ENCODE measurements around the gene HMOX2.

HMOX2 gene

GRCh38 chr16:4552541-4552940 is 76.3 kb downstream of the HMOX2 start:
- Histone ChIP-seq H3K9me3 (ENCODE audit: control insufficient read depth, insufficient read depth, low read length) (no peaks in the 10 kb centered on the region), H3K4me2 (ENCODE audit: low read length) (no peak overlapping the region), H3K27me3 (ENCODE audit: control insufficient read depth, low read length) (no peaks in the 10 kb centered on the region; the same call in 1 of the 2 replicates), H4K20me1 (ENCODE audit: control insufficient read depth, insufficient read depth, low read depth, low read length) (no peaks in the 10 kb centered on the region), H3K79me2 (ENCODE audit: control insufficient read depth, low read length) (no peaks in the 10 kb centered on the region), H3F3A (ENCODE audit: control insufficient read depth, insufficient read depth) (no peaks in the 10 kb centered on the region), H3K27ac (ENCODE audit: low read depth, low read length) (no peak overlapping the region), H3K9me2 (replicated peaks; ENCODE audit: control insufficient read depth, low read length) (no peaks in the 10 kb centered on the region), H3K36me3 (ENCODE audit: control insufficient read depth, low read length) (no peaks in the 10 kb centered on the region), H3K4me3 (ENCODE audit: low read length) (no peak overlapping the region), H3K4me1 (ENCODE audit: control insufficient read depth, low read length) (no peaks in the 10 kb centered on the region)
- TF ChIP-seq EZH2phosphoT487 (IDR thresholded peaks at IDR 0.05; ENCODE audit: borderline replicate concordance, low read length) (no peak), CTCF (IDR thresholded peaks at IDR 0.05; ENCODE audit: low read depth, low read length, poor library complexity, severe bottlenecking) (no peak)

- H3K27ac ChIP-seq (ENCODE audit: low read depth, low read length): no peak within 1 kb of the TSS
- no peaks in the 10 kb centered on the region for H3F3A ChIP-seq (ENCODE audit: control insufficient read depth, insufficient read depth)
- H3K4me3 ChIP-seq (ENCODE audit: low read length): no peak within 1 kb of the TSS
- no peaks in the 10 kb centered on the region for H3K79me2 ChIP-seq (ENCODE audit: control insufficient read depth, low read length)
- H3K9me3 ChIP-seq (ENCODE audit: control insufficient read depth, insufficient read depth, low read length): no peaks in the 10 kb centered on the region
- TF ChIP-seq EZH2phosphoT487 (IDR thresholded peaks at IDR 0.05; ENCODE audit: borderline replicate concordance, low read length) (no peak), CTCF (IDR thresholded peaks at IDR 0.05; ENCODE audit: low read depth, low read length, poor library complexity, severe bottlenecking) (no peak)
- H4K20me1 ChIP-seq (ENCODE audit: control insufficient read depth, insufficient read depth, low read depth, low read length): no peaks in the 10 kb centered on the region
- no peaks in the 10 kb centered on the region for H3K4me1 ChIP-seq (ENCODE audit: control insufficient read depth, low read length)
- H3K4me2 ChIP-seq (ENCODE audit: low read length): no peak within 1 kb of the TSS
- H3K36me3 ChIP-seq (ENCODE audit: control insufficient read depth, low read length): no peaks in the 10 kb centered on the region
- H3K9me2 ChIP-seq (replicated peaks; ENCODE audit: control insufficient read depth, low read length): no peaks in the 10 kb centered on the region
- no peaks in the 10 kb centered on the region; the same call in 1 of the 2 replicates for H3K27me3 ChIP-seq (ENCODE audit: control insufficient read depth, low read length)
These were observed 79.9 kb downstream of the HMOX2 start, which contains the start of gene C16orf96 for GRCh38 chr16:4556112-4556511. TSS of gene C16orf96 (plus strand) at chr16:4556340. CDS start at chr16:4556490, 150 bp downstream.

GRCh38 chr16:4556580-4556979 is 80.4 kb downstream of the HMOX2 start:
- Histone ChIP-seq H3K36me3 (ENCODE audit: control insufficient read depth, low read length) (no peaks in the 10 kb centered on the region), H3K27me3 (ENCODE audit: control insufficient read depth, low read length) (peaks cover under 1% of the 10 kb centered on the region; the same call in 1 of the 2 replicates), H3K27ac (ENCODE audit: low read depth, low read length) (no peak overlapping the region), H3K4me2 (ENCODE audit: low read length) (no peak overlapping the region), H3K9me2 (replicated peaks; ENCODE audit: control insufficient read depth, low read length) (no peaks in the 10 kb centered on the region), H3K9me3 (ENCODE audit: control insufficient read depth, insufficient read depth, low read length) (no peaks in the 10 kb centered on the region), H3K4me1 (ENCODE audit: control insufficient read depth, low read length) (no peaks in the 10 kb centered on the region), H4K20me1 (ENCODE audit: control insufficient read depth, insufficient read depth, low read depth, low read length) (no peaks in the 10 kb centered on the region), H3F3A (ENCODE audit: control insufficient read depth, insufficient read depth) (no peaks in the 10 kb centered on the region), H3K4me3 (ENCODE audit: low read length) (no peak overlapping the region), H3K79me2 (ENCODE audit: control insufficient read depth, low read length) (no peaks in the 10 kb centered on the region)
- TF ChIP-seq EZH2phosphoT487 (IDR thresholded peaks at IDR 0.05; ENCODE audit: borderline replicate concordance, low read length) (no peak), CTCF (IDR thresholded peaks at IDR 0.05; ENCODE audit: low read depth, low read length, poor library complexity, severe bottlenecking) (no peak)
